GM18526 (cell line): ENCODE data around the gene IDH1.

Experiments used
- POLR2A ChIP-seq: IDR thresholded peaks from 3 replicates; pipeline ENCODE4 v1.6.1; 2011; ENCODE audit not compliant: insufficient read length; ENCODE audit errors: extremely low read depth

Gene IDH1

GRCh38 chr2:208266936-208267335 is 12.1 kb upstream of the IDH1 start:
- no peak for TF ChIP-seq POLR2A

GRCh38 chr2:208266553-208266893 is 11.7 kb upstream of the IDH1 start:
- no peak for TF ChIP-seq POLR2A

GRCh38 chr2:208265801-208266552 is 11.1 kb upstream of the IDH1 start, which contains the start of gene PIKFYVE:
PIKFYVE (plus strand) TSS chr2:208266255; CDS start chr2:208271520, 5,265 bp downstream.
- peak; percentile 76 for TF ChIP-seq POLR2A

- peak; percentile 27 for TF ChIP-seq POLR2A
Measured at GRCh38 chr2:208265371-208265800, 10.5 kb upstream of the IDH1 start.

- no peak for TF ChIP-seq POLR2A
Measured at GRCh38 chr2:208256192-208256782, 1.4 kb upstream of the IDH1 start.

GRCh38 chr2:208255557-208256106 is 761 bp upstream of the IDH1 start:
- TF ChIP-seq POLR2A = no peak

GRCh38 chr2:208254118-208254870 is 577 bp downstream of the IDH1 start:
- no peak for TF ChIP-seq POLR2A

GRCh38 chr2:208253600-208254117 is 1.2 kb downstream of the IDH1 start:
- no peak for TF ChIP-seq POLR2A

GRCh38 chr2:208252716-208253492 is 2.0 kb downstream of the IDH1 start:
- TF ChIP-seq POLR2A = no peak

- no peak for TF ChIP-seq POLR2A
Measured at GRCh38 chr2:208251098-208251497, 3.8 kb downstream of the IDH1 start.

- no peak for TF ChIP-seq POLR2A
Measured at GRCh38 chr2:208250388-208250787, 4.5 kb downstream of the IDH1 start.

- TF ChIP-seq POLR2A = no peak
Measured at GRCh38 chr2:208249296-208249695, 5.6 kb downstream of the IDH1 start.

- TF ChIP-seq POLR2A = no peak
Measured at GRCh38 chr2:208248601-208249000, 6.3 kb downstream of the IDH1 start.

- no peak for TF ChIP-seq POLR2A
Measured at GRCh38 chr2:208245746-208246145, 9.1 kb downstream of the IDH1 start.

- TF ChIP-seq POLR2A = no peak
Measured at GRCh38 chr2:208244422-208244821, 10.4 kb downstream of the IDH1 start.

GRCh38 chr2:208240619-208241209 is 14.2 kb downstream of the IDH1 start:
- no peak for TF ChIP-seq POLR2A
